ENCODE measurements around the gene MAD2L2.

- TF ChIP-seq, protein P1, sequence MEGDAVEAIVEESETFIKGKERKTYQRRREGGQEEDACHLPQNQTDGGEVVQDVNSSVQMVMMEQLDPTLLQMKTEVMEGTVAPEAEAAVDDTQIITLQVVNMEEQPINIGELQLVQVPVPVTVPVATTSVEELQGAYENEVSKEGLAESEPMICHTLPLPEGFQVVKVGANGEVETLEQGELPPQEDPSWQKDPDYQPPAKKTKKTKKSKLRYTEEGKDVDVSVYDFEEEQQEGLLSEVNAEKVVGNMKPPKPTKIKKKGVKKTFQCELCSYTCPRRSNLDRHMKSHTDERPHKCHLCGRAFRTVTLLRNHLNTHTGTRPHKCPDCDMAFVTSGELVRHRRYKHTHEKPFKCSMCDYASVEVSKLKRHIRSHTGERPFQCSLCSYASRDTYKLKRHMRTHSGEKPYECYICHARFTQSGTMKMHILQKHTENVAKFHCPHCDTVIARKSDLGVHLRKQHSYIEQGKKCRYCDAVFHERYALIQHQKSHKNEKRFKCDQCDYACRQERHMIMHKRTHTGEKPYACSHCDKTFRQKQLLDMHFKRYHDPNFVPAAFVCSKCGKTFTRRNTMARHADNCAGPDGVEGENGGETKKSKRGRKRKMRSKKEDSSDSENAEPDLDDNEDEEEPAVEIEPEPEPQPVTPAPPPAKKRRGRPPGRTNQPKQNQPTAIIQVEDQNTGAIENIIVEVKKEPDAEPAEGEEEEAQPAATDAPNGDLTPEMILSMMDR (conservative IDR thresholded peaks at IDR 0.05; ENCODE audit: low read depth, low read length), result no peak
- TF ChIP-seq EZH2 (IDR thresholded peaks at IDR 0.05; ENCODE audit: low read length, unreplicated experiment) (no peak), EZH2phosphoT487 (IDR thresholded peaks at IDR 0.05; ENCODE audit: borderline replicate concordance, low read length) (no peak)
Observed at GRCh38 chr1:11729155-11729497, 48.2 kb upstream of the MAD2L2 start.
